H7 (cell line): ENCODE data around the gene ZNF385B. TPM values are rescaled to one million over a fixed set of nuclear protein-coding genes. Genes with fewer than 3 reads are reported as not detected.
"Not testable (repeated sequence)": the region's sequence is repeated elsewhere in the genome, so short reads cannot be mapped to it uniquely, and the experiment has no call there.

Experiments used
- DNase-seq: peaks from one replicate; pipeline ENCODE4 v3.0.0; 2012
- H3K27me3 ChIP-seq: 2 replicates; pipeline ENCODE4 v1.6.0; 2011; ENCODE audit warnings: mild to moderate bottlenecking, low read length; ENCODE audit not compliant: control insufficient read depth, insufficient read depth
- H3K36me3 ChIP-seq: replicated peaks from 2 replicates; pipeline ENCODE4 v1.5.1; 2011; ENCODE audit warnings: low read length; ENCODE audit not compliant: control insufficient read depth, insufficient read depth
- H3K4me3 ChIP-seq: 2 replicates; pipeline ENCODE4 v1.5.1; 2011; ENCODE audit warnings: low read depth, mild to moderate bottlenecking, control low read depth, low read length, moderate library complexity; ENCODE audit not compliant: insufficient read depth
- total RNA-seq: library from RNA; depleted of rRNA; stranded (reverse); fragments of >200 nt; shearing (Covaris generic); gene quantifications from 2 replicates; pipeline ENCODE4 v1.2.3, GENCODE V29; 2014

The ZNF385B gene
- total RNA-seq, 1 experiment from 2014 or later = 0.90 TPM

DNA sequence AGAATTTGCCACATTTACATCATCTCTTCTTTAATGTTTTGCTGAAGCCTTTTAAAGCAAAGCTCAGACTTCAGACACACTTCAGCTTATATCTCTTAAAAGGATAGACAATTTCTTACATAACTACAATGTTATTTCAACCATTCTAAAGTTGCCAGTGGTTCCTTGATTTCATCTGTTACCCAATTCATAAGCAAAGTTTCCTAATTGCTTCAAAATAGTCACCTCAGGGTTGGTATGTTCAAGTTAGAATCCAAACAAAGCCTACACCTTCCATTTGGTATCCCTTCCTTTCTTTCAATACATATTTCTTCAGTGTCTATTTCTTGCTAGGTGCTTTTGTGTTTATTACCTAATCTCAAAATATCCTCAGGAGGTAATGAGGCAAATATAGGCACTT is 60.6 kb downstream of the ZNF385B start:
- H3K4me3 ChIP-seq = no peak overlapping the region
- H3K27me3 ChIP-seq = no peaks in the 10 kb centered on the region
- H3K36me3 ChIP-seq = no peaks in the 10 kb centered on the region
- no peak for DNase-seq

DNA sequence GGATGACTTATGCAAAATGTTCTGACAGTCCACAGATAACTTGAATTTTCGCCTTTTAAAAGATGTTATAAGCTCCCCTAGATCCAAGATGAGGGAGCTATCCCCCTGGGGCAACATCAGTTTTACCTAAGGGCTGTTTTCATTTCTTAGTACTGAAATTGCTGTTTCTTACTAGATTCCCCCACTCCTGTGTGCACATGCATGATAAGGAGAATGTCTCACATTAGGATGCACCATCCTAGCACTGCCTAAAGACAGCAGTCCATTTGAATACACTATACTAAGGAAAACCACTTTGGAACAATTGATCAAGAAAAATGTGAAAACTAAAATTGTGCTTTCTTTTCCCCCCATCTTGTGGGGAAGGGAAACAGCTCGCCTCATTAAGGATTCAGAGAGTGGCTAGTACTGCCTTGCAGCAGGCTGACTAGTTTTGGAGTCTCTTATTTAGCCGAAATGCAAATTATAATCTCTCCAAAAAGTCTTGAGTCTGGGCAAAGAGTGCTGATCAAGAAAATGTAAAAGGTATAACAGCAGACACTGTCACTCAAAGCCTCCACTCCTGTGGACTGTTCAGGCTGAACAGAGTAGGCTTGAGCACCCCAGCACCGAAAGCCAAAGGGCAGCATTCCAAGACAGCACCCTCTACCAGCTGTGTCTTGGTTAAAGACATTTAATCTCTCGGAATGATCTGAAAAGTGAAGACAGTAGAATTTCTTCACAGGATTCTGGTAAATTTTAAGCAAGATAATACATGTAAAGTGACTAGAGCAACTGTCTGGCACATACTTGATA is 65.0 kb downstream of the ZNF385B start:
- no peaks in the 10 kb centered on the region for H3K36me3 ChIP-seq
- no peak for DNase-seq
- no peak overlapping the region for H3K4me3 ChIP-seq
- no peaks in the 10 kb centered on the region for H3K27me3 ChIP-seq

DNA sequence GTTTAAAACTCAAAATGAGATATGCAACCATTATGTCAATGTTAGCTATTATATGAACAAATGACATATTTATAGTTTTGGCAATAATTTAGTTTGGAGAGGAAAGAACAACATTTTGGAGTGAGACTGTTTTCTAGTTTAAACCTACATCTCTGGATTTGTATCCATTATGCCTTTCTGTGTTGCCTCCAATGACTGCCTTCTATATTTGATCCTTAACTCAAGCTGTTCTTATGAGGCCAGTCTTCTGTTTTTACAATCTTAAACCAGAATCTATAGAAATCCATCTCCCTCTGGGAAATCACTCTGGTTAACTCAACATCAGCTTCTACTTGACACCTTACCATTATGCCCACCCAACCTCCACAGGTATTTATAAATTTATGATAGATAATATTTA is 67.5 kb downstream of the ZNF385B start:
- Histone ChIP-seq H3K27me3 (no peaks in the 10 kb centered on the region), H3K36me3 (no peaks in the 10 kb centered on the region), H3K4me3 (no peak overlapping the region)
- DNase-seq = no peak

DNA sequence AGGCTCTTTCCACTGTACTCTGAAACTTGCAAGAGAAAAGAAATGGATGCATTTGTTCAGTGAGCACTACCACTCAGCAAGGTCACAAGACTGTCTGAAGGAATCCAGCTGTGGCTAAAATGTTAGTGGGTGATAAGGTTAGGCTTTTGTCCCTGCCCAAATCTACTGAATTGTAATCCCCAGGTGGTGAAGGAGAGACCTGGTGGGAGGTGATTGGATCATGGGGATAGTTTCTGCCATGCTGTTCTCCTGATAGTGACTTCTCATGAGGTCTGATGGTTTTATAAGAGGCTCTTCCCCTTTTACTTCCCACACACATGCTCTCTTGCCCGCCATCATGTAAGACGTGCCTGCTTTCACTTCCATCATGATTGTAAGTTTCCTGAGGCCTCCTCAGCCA is 68.2 kb downstream of the ZNF385B start:
- no peaks in the 10 kb centered on the region for H3K27me3 ChIP-seq
- no peak overlapping the region for H3K4me3 ChIP-seq
- no peaks in the 10 kb centered on the region for H3K36me3 ChIP-seq
- DNase-seq = no peak

GRCh38 chr2:179790235-179791217 is 70.9 kb downstream of the ZNF385B start:
- Histone ChIP-seq H3K4me3 (no peak overlapping the region), H3K27me3 (no peaks in the 10 kb centered on the region), H3K36me3 (no peaks in the 10 kb centered on the region)
- no peak for DNase-seq

GRCh38 chr2:179788104-179788503 is 73.3 kb downstream of the ZNF385B start:
- no peak for DNase-seq
- H3K36me3 ChIP-seq = no peaks in the 10 kb centered on the region
- no peak overlapping the region for H3K4me3 ChIP-seq
- H3K27me3 ChIP-seq = no peaks in the 10 kb centered on the region

DNA sequence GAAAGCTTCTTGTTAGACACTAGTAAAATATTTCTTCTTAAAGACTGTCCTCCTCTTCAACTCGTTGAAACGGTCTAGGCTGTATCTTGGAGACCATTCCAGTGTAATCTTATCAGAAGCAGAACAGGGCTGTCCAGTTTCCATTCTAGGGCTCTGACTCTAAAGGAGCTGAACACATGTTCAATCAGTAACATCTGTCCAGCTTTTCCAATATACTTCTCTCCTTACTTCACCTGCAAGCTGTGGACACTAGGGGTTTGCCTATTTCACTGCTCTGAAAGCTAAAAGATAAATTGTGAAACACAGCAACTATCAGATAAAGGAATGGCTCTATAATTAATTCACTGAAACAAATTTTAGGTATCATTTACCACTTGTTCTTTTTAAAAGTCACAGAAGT is 73.8 kb downstream of the ZNF385B start:
- DNase-seq = no peak
- no peak overlapping the region for H3K4me3 ChIP-seq
- no peaks in the 10 kb centered on the region for H3K27me3 ChIP-seq
- no peaks in the 10 kb centered on the region for H3K36me3 ChIP-seq

- Histone ChIP-seq H3K4me3 (no peak overlapping the region), H3K36me3 (no peaks in the 10 kb centered on the region), H3K27me3 (no peaks in the 10 kb centered on the region)
- DNase-seq = no peak
These were observed 75.5 kb downstream of the ZNF385B start for GRCh38 chr2:179785902-179786301.

- not testable (repeated sequence) for H3K36me3 ChIP-seq, H3K27me3 ChIP-seq, H3K4me3 ChIP-seq, DNase-seq
These were observed 79.1 kb downstream of the ZNF385B start for GRCh38 chr2:179782346-179782745.

- no peaks in the 10 kb centered on the region for H3K36me3 ChIP-seq
- no peaks in the 10 kb centered on the region for H3K27me3 ChIP-seq
- no peak for DNase-seq
- no peak overlapping the region for H3K4me3 ChIP-seq
These were observed 87.4 kb downstream of the ZNF385B start for GRCh38 chr2:179773986-179774385.

DNA sequence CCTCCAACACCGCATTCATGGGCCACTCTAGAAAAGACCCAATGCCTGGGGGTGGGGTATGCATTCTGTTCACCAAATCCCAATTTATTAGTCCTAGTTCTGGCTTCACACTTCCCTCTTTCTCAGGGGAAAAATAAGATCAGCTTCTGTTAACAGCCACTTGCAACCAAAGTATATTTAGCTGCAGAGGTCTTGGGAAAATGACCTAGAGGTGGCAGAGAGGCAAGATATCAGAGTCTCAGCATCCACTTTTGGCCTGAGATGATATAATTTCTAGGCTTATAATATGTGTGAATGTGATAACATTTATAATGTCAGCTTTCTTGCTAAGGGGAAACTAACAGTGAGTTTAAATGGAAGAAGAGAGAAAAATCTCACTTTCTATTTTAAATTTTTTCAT is 89.1 kb downstream of the ZNF385B start:
- DNase-seq = no peak
- Histone ChIP-seq H3K4me3 (no peak overlapping the region), H3K36me3 (no peaks in the 10 kb centered on the region), H3K27me3 (no peaks in the 10 kb centered on the region)

GRCh38 chr2:179771791-179772190 is 89.6 kb downstream of the ZNF385B start:
- H3K4me3 ChIP-seq = no peak overlapping the region
- DNase-seq = no peak
- no peaks in the 10 kb centered on the region for H3K27me3 ChIP-seq
- no peaks in the 10 kb centered on the region for H3K36me3 ChIP-seq

DNA sequence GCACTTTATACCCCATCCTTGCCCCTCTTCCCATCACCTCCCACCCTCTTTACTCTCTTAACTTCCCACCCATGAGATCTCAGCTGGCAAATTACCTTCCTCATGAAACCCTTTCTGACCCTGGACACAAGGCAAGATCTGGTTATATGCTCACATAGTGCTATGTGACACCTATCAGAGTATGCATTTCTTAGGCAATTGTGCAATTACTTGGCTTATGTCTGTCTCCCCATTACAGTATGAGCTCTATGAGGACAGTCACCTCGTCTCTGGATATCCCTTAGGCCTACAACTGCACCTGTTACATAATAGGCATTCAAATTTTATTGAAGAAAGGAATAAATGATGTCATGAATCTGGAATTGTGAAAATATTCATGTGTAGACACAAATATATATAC is 91.4 kb downstream of the ZNF385B start:
- DNase-seq = no peak
- no peak overlapping the region for H3K4me3 ChIP-seq
- H3K27me3 ChIP-seq = no peaks in the 10 kb centered on the region
- no peaks in the 10 kb centered on the region for H3K36me3 ChIP-seq

- no peak for DNase-seq
- H3K36me3 ChIP-seq = no peaks in the 10 kb centered on the region
- no peaks in the 10 kb centered on the region for H3K27me3 ChIP-seq
- H3K4me3 ChIP-seq = no peak overlapping the region
These were observed 92.1 kb downstream of the ZNF385B start for GRCh38 chr2:179769323-179769722.

- DNase-seq = no peak
- Histone ChIP-seq H3K4me3 (no peak overlapping the region), H3K36me3 (no peaks in the 10 kb centered on the region)
These were observed 92.6 kb downstream of the ZNF385B start for GRCh38 chr2:179768765-179769164.

More at GRCh38 chr2:179768765-179769164, 92.6 kb downstream of the ZNF385B start:
- no peaks in the 10 kb centered on the region for H3K27me3 ChIP-seq
